ENCODE measurements around the gene APBB2.

The APBB2 gene

DNA sequence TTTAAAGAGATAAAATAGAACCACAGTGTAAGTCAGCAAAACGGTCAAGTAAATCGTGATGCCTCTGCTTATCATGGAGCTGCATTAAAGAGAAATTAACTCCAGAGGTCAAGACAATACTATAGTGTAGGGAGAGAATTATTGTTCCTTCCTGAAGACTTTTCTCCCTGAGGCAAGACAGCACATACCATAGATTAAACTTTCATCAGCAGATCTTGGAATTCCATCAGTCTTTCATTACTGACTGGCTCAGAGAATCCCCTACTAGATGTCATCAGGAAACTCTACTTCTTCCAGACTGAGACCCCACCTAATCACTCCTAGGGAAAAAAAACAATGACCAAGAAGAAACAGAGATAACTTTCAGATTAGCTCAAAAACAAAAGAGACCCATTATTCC, 333.2 kb downstream of the APBB2 start:
- no peak for DNase-seq

DNA sequence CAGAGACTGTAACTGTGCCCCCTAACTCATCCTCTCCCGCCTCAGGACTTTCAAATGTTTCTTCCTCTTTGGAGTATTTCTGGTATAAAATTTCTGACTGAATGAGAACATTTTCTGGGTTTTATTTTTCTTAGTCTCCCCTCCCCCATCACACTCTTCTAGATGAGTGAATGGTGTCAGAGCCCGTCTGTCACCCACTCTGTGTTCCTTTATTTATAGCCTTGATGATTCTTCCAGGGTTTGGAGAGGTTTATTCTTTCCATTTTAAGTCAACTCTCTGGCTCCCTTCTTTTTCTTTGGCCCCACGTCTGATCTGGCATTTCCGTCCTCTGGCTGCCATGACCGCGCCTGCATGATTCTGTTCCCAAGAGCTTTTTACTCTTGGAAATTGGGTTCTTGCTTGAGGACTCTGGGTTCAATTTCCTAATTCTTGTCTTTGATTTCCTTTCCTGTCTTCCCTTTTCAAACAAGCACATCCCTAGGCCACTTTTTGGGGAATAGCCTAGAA, 335.7 kb downstream of the APBB2 start:
- no peak for DNase-seq

DNA sequence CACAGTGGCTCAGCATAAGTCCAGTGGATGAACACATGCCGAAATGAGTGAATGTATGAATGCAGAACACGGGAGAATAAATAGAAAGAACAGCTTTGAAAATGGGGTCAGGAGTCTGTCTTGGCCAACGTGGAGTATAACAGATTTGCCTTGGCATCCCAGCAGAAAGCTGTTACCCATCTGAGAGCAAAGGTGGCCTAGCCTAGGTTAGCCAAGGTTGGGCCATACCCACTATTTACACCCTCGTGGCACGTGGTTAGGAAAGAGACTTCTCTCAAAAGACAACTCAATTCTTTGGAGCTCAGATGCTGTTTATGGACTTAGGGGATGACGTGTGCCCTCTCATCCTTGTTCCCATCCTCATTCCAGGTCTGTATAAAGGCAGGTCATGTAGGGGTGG, 337.3 kb downstream of the APBB2 start:
- DNase-seq, result no peak

DNA sequence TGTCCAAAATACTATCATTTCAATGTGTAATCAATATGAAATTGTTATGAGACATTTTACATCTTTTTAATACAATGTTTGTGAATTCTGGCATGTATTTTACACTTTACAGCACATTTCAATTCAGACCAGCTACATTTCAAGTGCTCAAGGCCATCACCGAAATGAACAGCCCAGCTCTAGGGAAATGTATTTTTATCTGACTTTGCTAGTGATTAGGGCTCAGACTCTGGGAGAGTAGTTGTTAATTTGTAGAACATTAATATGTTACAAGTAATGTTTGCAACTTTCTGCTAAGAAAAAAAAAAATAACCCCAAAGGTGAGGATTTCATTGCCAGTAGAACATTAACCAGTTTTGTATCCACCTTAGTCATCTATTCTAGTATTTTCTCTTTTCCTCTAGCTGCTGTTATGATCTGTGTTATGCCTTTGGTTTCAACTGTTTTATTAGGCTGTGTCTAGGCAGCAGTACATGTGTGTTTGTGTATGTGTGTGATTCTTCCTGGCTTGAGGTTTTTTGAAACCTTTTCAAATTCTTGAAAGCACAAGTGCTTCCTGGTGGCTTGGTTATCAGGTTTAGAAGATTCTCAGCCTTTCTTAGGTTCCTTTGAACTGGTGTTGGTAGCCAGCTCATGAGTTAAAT, 338.7 kb downstream of the APBB2 start:
- DNase-seq, result no peak

DNA sequence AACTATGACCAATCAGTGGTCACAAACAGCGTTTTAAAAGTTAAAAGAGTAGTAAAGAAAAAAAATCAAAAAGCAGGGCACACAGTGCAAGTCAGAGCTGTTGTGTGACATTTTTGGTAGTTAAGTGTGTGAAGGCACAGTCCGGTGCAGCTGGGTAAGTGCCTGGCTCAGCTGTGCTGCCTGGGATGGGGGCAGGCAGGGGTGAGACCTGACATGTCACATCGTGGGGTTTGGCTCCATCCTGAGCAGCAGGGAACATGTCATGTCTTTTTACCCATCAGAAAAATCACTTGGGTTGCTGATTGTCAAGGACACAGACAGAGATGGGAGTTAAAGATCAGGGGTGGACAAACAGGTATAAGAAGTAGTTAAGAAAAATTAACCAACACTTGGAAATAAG, 339.4 kb downstream of the APBB2 start:
- DNase-seq, result no peak

DNA sequence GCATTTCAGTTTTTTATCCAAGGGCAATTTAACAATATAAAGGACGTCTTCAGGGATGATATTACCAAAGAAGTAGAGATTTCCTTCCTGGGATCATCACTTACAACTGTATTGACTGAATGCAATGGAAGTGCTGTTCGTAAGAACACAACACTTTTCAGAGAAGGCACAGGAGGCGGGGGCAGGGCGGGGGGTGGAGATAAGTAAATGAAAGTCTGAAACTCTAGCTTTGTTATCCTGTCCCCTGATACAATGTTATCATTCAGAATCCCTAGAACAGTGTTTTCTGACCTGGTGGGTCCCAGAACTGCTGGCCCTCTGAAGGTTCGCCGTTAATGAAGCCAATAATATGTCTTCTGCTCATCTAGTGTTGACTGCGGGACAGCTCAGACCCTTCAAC, 340.0 kb downstream of the APBB2 start:
- no peak for DNase-seq

DNA sequence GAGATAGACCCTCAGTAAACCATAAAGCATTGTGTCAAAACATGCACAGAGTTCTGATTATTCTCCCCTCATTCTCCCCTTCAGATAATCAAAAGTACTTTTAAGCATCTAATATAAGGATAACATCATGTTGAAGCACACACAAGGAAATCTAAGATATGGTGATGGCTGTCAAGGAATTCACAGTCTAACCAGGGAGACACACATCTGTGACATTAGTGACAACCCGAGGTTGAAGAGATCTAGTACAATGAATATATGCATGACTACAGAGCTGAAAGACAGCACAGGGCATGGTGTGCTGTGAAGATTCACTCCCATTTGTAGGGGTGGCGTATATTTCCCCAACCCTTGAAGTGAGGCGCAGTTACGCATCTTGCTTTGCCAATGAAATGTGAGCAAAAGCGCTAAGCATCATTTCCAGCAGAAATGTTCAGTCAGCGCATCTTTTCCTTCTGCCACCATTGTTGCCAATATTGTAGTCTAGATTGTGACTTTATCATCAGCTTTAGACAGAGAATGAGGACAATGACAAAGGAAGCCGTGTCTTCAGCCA, 342.6 kb downstream of the APBB2 start:
- DNase-seq, result no peak

DNA sequence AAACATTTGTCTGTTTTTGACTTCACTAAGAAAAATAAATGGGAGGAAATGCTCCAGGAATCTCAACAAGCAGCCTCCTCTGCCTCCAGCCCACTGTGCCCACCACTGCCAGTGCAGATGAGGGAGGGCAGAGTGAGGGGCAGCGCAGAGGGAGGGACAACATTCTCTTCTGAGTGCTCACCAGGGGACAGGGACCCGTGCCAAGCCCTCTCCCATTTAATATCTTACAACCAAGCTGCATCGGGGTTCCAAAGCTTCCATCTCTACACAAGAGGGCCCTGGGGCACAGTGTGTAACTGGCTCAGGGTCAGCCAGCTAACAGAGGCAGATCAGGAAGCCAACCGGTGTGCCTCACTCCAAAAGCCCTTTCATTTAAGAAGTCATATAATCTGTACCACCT, 344.2 kb downstream of the APBB2 start:
- DNase-seq, result no peak

DNA sequence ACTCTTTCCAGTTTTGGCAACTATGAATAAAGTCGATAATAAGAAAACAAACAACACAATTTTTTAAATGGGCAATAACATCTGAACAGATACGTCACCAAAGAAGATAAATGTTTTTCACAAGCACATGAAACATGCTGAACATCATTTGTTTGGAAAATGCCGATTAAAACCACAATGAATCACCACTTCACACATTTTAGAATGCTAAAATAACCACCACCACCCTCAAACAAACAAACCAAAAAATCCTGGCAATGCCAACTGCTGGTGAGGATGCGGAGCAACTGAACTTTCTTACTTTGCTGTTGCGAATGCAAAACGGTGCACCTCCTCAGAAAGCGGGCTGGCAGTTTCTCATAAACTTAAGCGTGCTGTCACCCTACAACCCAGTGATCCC, 348.6 kb downstream of the APBB2 start:
- DNase-seq, result no peak

DNA sequence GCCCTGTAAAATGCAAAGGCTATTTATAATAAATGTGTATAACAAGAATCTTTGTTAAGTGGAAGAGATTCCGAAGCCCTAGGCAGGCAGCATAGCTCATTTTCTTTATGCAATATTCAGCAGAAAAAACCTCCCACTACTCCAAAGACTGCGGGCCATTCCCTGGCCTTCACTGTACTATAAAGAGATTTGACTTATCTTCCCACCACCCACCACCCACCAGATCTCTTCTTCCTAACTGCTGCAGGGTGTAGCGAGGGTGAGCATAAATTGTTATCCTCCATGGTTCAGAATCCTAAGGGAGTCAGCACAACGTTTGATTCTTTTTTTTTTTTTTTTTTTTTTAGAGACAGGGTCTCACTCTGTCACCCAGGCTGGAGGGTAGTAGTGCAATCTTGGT, 349.8 kb downstream of the APBB2 start:
- no peak for DNase-seq

DNA sequence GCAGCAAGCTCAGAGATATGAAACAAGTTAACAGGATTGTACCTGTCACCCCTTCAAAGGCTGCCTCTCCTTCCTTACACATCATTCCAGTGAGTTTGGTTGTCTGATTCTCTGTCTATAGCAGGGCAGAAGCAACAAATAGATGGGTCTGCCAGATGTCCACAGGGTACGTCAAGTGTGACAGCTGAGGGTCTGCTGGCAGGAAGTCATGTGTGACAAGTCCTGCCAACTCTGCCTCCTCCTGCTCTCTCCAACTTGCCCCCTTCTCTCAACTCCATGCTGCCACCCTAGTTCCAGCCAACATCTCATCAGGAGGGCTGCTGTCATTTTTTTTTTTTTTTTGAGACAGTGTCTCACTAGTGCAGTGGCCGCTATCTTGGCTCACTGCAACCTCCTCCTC, 355.4 kb downstream of the APBB2 start:
- DNase-seq, result no peak

DNA sequence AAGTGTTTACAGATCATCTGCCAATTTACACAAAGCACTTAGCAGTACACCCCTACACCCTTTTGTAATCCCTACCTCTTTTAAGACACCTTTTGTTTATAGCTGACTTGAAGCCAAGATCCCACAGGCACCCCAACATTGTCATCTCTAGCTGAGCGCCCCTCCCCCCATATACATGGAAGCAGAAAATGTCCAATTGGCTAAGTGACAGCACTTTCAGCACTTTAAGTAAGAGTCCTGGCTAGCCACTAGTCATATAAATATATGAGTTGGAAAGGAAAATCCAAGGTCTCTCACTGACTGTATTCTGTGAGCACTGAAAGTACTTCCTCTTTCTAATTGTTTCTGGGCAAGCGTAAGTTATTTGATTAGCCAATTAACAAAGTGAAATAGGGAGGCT, 356.4 kb downstream of the APBB2 start:
- DNase-seq, result no peak

DNA sequence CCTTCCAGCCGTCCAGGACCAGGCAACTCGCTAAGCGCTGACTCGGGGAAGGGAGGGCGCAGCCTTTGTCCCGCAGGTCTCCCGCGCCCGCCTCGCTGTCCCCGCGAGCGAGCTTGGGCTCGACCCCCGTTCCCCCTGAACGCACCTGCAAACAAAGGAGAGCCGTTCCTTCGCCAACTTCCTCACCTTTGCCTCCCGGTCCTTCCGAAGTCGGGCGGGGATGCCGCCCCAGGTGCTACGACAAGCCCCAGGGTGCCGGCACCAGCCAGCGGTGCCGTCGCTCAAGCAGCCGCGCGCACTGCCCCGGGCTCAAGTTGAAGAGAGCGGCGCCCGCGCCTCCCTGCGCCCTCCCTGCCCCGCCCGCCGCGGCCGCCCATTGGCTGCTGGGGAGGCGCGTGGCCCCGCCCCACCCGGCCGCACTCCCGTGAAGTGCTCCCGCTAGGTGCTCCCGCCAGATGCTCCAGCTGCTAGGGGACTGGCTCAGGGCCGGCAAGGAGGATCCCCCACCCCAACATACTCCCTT, 357.4 kb downstream of the APBB2 start:
- no peak for DNase-seq

DNA sequence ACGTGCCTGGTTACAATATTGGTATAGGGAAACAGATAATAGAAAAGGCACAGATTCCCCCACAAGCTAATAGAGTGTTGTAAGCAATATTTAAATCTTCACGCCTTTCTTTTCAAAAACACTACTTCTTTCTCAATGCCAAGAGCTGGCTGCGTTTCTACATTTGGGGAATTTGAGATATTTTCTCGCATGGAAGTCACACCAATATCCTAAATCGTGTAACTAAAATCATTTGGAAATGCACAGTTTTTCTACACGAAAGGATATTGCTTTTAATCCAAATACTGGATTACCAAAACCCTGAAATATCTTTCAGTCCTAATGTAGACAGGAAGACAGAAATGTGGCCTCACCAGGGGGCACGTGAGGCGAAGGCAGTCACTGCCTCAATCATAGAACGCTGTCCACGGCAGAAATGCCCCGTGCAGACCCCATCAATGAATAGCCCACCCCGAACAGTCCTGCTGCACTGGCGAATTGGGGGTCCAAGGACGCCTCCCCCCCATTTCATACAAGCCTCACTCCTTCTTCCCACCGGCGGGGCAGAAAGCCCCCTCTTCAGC, 358.0 kb downstream of the APBB2 start:
- DNase-seq, result no peak

DNA sequence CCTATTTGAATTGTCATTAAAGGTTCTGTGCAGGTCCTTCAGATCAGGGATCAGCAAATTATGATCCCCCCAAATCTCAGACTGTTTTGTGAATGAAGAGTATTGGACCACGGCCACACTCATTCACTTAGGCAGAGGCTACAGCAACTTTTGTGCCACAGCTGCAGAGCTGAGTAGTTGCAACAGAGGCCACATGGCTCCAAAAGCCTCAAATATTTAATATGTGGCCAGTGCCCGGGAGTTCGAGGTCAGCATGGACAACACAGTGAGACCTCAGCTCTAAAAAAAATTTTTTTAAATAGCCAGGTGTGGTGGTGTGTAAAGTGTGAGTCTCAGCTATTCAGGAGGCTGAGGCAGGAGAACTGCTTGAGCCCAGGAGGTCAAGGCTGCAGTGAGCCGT, 363.8 kb downstream of the APBB2 start:
- DNase-seq, result no peak

DNA sequence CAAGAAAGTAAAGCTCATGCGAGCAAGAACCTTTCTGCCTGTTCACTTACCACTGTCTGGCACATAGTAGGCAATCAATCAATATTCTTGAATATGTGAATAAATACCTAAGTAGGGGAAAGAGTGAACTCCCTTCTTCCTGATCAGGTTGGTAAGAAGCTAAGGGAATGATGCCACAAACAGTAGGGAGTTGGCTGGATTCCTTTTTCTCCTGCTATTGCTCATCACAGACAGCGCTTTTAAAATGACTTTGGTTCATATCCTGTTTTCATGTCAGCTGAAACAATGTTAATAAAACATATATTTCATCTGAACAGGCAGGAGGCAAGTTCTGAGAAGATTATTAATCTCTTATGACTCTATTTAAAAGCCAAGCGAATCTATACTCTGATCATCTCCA, 365.4 kb downstream of the APBB2 start:
- no peak for DNase-seq

DNA sequence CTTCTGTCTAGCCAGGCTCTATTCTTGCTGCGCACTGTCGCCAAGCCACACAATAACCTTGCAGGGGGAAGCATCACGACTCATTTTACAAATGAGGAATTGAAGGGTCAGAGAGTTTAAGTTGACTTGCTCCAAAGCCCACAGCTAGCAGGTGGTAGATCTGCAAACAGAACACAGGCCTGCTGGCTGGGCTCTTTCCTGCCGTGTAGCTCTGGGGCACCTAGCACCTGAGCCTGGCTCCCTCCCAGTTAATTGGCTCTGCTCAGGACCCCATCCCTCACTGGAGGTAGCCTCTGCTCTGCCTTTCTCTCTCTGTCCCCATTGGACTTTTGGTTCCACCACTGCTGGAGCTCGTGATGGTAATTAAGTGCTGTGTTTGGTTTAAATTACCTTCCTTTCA, 366.1 kb downstream of the APBB2 start:
- DNase-seq, result no peak

DNA sequence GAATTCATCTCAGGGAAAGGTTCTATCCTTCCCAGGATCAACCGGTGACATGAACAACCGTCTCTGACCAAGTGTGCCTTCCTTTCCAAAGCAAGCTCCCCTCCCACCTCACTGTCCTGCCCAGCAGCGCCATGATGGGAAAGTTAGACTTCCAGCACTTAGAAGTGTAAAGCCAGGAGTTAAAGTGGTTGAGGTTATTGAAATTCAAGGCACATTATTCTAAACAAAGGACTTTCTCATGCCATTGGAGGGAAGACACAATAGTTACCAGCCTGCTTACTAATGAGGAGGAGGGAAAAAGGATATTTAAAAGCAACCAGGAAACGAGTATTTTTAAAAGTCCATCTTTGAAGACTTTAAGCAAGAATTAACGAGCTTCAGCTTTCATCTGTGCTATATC, 367.8 kb downstream of the APBB2 start:
- DNase-seq, result no peak

DNA sequence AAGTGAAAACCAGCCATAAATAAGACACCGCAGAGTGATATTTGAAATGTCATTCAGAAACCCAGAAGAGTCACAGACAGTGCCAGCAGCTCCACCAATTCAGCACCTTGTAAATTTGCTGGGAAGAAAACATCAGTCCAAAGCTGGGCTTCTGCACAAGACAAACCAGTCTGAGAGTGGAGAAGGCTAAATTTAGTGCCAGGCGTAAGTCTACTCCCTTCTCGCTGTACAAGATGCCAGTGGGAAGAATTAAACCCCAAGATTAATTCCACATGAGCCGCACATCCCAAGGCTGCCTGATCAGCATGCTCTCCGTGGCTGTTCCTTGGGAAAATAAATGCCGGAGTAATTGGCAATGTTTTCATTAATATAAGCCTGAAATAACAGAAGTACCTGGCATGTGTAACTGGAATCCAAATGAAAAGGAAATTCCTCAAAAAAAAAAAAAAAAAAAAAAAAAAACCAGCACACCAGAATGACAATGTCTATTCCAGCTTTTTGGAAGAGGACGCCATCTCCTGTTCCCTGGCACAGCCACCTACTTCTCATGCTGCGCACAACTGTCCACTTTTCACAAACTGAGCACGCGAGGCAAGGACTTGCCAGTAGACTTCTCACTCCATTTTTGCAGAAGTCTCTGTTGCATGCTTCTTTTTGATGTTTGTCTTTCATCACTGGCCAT, 369.0 kb downstream of the APBB2 start:
- DNase-seq, result no peak

DNA sequence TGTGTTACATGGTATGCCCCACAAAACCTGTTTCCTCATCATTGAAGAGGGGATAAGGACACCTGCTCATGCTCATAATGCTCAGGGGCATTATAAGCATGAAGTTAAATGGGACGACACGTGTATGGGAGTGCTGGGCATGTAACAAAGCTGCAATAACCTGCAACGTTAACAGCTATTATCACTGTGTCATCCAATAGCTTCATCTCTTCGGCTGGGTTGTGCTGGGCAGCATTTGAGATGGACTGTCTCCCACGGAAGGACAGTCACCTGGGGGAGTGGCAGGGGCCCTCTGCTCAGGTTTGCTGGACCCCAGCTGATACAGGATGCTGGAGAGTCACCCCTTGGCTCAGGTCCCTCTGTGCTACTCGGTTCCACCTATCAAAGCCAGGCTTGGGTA, 370.1 kb downstream of the APBB2 start:
- DNase-seq, result no peak

DNA sequence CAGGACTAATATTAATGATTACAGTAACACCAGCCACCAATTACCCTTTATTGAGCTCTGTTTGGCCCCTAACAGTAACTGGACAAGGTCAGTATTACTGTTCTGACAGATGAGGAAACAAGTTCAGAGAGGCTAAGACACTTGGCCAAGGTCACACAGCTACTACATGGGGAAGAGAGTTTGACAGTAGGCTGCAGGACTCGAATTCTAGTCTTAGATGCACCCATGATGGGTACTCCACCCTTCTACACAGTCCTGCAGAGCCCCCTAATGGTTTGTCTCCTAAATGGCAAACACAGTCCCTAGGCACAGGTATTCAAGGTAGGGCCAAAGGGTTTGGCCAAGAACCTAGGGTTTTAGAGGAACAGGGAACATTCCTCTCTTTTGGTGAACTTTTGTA, 370.6 kb downstream of the APBB2 start:
- no peak for DNase-seq

DNA sequence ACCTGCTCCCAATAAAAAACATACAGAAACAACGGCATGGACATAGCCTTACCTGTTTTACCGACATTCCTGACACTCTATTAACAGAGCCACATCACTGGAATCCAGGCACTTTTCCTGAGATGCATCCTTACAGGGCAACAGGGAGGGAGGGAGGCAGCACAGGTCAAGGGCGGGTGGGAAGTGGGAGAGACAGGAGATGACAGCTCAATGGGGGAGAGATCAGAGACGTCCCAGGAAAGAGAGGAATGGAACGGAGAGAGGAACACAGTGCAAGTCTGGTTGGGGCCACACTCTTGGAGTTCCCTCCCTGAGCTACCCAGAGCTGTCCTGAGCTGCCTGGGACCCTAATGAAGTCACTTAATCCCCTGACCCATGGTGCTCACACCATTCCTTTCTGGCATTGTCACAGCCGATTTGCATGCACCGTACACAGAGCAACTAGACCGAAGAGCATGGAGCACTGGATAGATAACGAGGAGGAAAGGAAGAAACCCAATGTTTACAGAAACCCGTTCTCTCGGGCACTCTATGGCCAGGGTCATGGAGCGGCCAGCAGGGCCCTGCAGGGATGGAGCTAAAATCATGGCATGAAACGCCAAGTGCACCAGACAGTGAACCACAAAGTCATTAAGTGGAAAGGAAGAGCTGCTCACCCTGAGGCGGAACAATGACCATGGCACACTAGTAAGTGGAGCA, 371.5 kb downstream of the APBB2 start:
- DNase-seq, result no peak

DNA sequence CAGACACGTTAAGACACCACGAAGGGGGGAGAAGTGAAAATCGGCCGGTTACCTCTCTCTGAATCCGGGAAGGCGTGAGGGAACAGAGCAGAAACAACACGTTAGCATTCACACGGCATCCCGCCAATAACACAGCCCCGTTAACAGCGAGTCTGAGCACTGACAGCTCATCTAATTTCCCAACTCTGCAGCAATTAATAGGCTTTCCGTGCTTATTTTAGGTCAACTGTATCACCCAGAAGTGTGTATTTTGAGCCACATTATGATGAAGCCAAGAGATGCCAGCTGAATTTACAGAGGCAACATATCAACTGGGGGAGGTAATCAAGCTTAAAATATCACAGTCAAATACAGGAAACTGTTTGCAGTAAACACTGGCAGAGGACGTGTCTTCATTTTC, 372.0 kb downstream of the APBB2 start:
- DNase-seq, result no peak
